Daoy (cell line): ENCODE results near the gene ACOX3. TPM values are rescaled to one million over a fixed set of nuclear protein-coding genes. Genes with fewer than 3 reads are reported as not detected.

ENCODE experiments used
- DNase-seq: peaks from one replicate; pipeline ENCODE4 v3.0.0-alpha.2; 2015; ENCODE audit warnings: low read depth
- total RNA-seq: library from RNA; depleted of rRNA; stranded (reverse); fragments of >200 nt; shearing (Covaris generic); gene quantifications from 2 replicates; pipeline ENCODE4 v1.2.3, GENCODE V29; 2014; rRNA removed

ACOX3 gene
- total RNA-seq, 1 experiment from 2014 or later, result 13.4 TPM

DNA sequence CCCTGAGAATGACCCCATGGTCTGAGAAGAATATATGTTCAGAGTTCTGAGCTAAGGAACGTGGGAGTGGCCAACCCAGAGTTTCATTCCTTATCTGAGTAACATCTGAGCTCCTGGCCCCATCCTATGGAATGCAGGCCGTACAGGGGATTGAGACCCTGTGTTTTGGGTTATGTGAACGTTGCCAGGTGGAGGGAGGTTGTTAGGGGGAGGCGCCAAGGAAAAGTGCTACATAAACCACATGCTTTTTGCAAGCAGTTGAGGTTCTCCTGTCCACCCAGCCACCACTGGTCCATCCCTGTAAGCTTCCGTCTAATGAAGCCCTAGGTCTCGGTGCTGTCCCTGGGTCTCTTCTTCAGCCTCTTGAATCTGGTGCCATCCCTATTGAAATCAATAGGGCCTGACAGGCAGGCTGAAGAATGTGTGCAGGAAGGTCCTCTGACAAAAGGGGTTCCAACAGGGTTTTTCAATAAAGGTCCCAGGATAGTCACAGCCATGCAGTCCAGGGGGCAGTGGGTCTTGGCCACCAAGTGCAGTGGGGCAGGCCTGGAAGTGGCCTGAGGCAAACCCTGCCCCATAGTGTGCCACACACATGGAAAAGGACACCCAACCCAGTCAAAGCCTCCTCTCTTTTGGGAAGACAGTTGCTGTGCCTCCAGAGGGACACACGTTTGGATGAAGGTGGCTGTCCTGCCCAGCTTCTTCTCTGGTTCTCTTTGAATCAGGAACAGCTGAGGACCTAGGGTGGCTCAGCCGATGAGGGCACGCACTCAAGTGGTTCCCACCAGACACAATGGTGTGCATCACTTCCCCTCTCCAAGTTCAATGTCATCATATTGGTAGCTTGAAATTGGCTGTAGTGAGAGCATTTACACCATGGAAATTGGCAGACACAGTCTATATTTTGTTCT lies 117.5 kb downstream of the ACOX3 start:
- no peak for DNase-seq

GRCh38 chr4:8321771-8322170 lies 118.8 kb downstream of the ACOX3 start:
- DNase-seq, result no peak

GRCh38 chr4:8321220-8321619 lies 119.3 kb downstream of the ACOX3 start:
- DNase-seq, result no peak

GRCh38 chr4:8320386-8320750 lies 120.2 kb downstream of the ACOX3 start:
- no peak for DNase-seq

DNA sequence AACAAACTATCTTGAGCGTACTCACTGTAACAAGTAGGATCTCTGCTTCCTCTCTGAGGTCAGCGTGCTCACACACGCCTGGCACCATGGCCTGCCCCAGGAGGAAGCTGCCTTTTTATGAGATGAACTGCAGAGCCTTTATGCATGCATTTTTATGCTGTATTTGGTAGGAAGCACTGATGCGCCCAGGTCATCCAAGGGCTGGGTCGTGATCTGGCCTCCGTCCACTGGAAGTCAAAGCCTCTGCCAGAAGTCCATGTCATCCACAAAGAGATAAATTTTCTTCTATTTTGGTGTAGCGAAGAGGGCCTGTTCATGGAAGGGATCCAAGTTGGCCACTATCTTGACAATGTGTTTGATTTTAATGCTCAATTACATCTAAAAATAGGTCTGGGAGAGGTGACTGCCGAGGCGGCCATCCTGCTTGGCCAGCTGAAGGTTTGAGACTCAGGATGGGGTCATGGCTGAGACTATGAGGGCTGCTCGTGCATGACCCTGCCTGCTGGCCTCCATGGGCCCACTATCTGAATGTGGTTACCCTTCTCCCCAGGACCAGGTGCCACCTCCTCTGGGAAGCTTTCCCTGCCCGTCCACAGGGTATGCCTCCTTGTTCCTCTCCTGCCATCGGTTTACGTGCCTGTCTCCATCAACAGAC lies 120.7 kb downstream of the ACOX3 start:
- no peak for DNase-seq

DNA sequence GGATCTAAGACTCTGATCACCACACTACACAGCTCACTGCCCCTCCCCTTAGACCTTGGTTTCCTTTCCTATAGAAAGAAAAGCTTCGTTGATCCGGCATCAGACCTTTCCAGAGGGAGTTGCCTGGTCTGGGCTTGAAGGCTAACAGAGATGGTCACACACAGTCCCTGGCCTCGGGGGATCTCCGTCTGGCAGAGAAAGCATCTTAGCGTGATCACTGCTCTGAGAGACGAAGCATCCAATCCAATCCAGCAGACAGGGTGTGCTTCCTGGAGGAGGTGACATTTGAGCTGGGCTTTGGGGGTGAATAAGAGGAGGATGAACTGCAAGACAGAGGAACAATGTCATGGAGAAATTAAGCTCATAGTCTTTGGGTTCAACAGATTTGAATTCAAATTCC lies 121.5 kb downstream of the ACOX3 start:
- no peak for DNase-seq

DNA sequence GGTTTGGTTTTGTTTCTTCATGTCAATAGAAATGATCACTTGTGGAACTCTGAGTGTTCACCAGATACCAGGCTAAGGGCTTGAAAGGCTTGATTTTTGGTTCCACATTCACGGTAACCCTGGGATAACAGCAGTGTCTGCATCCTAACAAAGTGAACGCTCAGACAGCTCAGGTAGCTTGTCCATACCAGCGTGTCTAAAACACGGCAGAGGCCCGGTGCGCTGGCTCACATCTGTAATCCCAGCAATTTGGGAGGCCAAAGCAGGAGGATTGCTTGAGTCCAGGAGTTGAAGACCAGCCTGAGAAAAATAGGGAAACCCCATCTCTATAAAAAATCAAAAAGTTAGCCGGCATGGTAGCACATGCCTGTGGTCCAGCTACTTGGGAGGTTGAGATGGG lies 122.0 kb downstream of the ACOX3 start:
- no peak for DNase-seq

- no peak for DNase-seq
These were observed 123.0 kb downstream of the ACOX3 start for GRCh38 chr4:8317474-8317873.

DNA sequence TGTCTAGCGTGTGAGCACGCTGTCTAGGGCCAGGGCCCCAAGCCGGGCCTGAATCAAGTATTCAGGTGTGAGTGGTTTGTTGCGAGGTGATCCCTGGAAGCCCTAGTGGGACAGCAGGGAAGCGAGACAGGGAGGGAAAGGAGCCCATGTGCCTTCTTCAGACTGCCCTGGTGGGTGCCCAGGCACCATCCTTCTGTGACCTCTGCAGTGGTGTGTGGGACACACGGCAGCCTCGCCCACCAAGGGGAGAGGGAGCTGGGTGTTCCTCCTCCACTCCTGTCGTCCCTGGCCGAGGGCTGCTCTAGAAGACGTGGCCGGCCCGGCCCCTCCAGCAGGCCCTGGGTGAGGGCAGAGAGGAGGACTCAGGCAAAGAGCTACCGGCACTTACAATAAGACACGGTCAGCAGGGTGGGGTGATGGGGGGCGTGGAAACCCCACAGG lies 123.6 kb downstream of the ACOX3 start:
- DNase-seq, result no peak

Other genes with a start within 250 kb of the ACOX3 start
- 10.1 and 19.9 TPM in 2 replicates for gene SH3TC1, start 241.4 kb downstream of the ACOX3 start, total RNA-seq
- gene HTRA3, start 171.0 kb downstream of the ACOX3 start, total RNA-seq, result 0.11 and 0.27 TPM in 2 replicates
- 14.0 and 19.5 TPM in 2 replicates for gene TRMT44, start 54 bp upstream of the ACOX3 start, total RNA-seq
- gene GPR78, start 139.7 kb upstream of the ACOX3 start, total RNA-seq, result not detected in 2 replicates
- 0.80 and 0.83 TPM in 2 replicates for gene CPZ, start 152.0 kb upstream of the ACOX3 start, total RNA-seq